DOHH2 (cell line): ENCODE data around the gene FCN2.

Source experiments
- EZH2phosphoT487 ChIP-seq: fragments of 200-600 bp; sonication (generic); IDR thresholded peaks from 2 replicates; pipeline ENCODE4 v1.6.1; 2017; ENCODE audit warnings: borderline replicate concordance, mild to moderate bottlenecking, antibody characterized with exemption, low read length, moderate library complexity, mixed read lengths
- TF ChIP-seq, protein P1 (sequence below): fragments of 200-600 bp; sonication (generic); IDR thresholded peaks from one replicate; pipeline ENCODE4 v1.5.1; 2014; ENCODE audit warnings: antibody characterized with exemption, mild to moderate bottlenecking, low read depth, low read length; ENCODE audit not compliant: poor library complexity, severe bottlenecking

DNA sequence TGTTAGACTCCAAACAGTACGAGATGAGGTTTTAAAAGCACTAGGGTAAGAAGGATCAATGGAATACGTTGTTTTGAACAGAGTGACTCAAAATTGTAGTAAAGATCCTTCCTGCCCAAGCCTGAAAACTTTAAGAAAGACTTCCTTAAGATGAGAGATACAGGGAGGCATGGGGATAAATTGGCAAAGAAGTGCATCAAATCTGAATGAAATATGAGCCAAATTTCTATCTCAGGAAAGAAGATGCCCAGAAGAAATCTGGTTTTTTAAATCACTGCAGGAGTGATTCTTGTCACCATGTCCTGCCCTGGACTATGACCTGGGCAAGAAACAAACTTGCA is 14.9 kb downstream of the FCN2 start:
- TF ChIP-seq, protein P1, sequence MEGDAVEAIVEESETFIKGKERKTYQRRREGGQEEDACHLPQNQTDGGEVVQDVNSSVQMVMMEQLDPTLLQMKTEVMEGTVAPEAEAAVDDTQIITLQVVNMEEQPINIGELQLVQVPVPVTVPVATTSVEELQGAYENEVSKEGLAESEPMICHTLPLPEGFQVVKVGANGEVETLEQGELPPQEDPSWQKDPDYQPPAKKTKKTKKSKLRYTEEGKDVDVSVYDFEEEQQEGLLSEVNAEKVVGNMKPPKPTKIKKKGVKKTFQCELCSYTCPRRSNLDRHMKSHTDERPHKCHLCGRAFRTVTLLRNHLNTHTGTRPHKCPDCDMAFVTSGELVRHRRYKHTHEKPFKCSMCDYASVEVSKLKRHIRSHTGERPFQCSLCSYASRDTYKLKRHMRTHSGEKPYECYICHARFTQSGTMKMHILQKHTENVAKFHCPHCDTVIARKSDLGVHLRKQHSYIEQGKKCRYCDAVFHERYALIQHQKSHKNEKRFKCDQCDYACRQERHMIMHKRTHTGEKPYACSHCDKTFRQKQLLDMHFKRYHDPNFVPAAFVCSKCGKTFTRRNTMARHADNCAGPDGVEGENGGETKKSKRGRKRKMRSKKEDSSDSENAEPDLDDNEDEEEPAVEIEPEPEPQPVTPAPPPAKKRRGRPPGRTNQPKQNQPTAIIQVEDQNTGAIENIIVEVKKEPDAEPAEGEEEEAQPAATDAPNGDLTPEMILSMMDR, result no peak
- TF ChIP-seq EZH2phosphoT487, result no peak
